ENCODE measurements around the gene FHAD1.

- no peak for TF ChIP-seq CTCF (IDR thresholded peaks at IDR 0.05 in 2 of 3, conservative IDR thresholded peaks at IDR 0.05 in 1 of 3; ENCODE audit: borderline replicate concordance in 1 of 3, insufficient read depth in 1 of 3, low read depth in 2 of 3, low read length in 2 of 3)
- no peak for TF ChIP-seq POLR2AphosphoS5 (IDR thresholded peaks at IDR 0.05; ENCODE audit: low read depth, low read length)
- no peak for TF ChIP-seq JUND (IDR thresholded peaks at IDR 0.05)
- no peak for TF ChIP-seq POLR2A (IDR thresholded peaks at IDR 0.05; ENCODE audit: borderline replicate concordance, extremely low read depth, insufficient read depth, insufficient read length)
- TF ChIP-seq ATF3 (IDR thresholded peaks at IDR 0.05), result no peak
- TF ChIP-seq REST (IDR thresholded peaks at IDR 0.05; ENCODE audit: low read depth), result no peak
- no peak for TF ChIP-seq YY1 (IDR thresholded peaks at IDR 0.05; ENCODE audit: extremely low read depth, insufficient replicate concordance, low read depth, low read length)
- no peak for TF ChIP-seq EZH2 (IDR thresholded peaks at IDR 0.05)
- no peak for TF ChIP-seq SRF (IDR thresholded peaks at IDR 0.05; ENCODE audit: low read depth)
- TF ChIP-seq ZFX (IDR thresholded peaks at IDR 0.05), result no peak
- TF ChIP-seq SIN3A (IDR thresholded peaks at IDR 0.05; ENCODE audit: low read depth), result no peak
- no peak for TF ChIP-seq SP1 (IDR thresholded peaks at IDR 0.05; ENCODE audit: low read depth)
- no peak for TF ChIP-seq ZNF274 (IDR thresholded peaks at IDR 0.05; ENCODE audit: low read depth, low read length)
These were observed 83.0 kb downstream of the FHAD1 start for GRCh38 chr1:15330028-15330427.

Data from HCT116 (cell line).